RCC 7860 (cell line): ENCODE measurements around the gene TEX38.
"Not testable (repeated sequence)": the region's sequence is repeated elsewhere in the genome, so short reads cannot be mapped to it uniquely, and the experiment has no call there.

Experiments
- DNase-seq: peaks from one replicate; pipeline ENCODE4 v3.0.0-alpha.2; 2015; ENCODE audit warnings: low spot score
- FAIRE-seq: peaks from 2 replicates; lab custom pipeline; 2012; peaks lifted over from hg19 to GRCh38; lab: Jason Lieb, UNC

TEX38 gene

DNA sequence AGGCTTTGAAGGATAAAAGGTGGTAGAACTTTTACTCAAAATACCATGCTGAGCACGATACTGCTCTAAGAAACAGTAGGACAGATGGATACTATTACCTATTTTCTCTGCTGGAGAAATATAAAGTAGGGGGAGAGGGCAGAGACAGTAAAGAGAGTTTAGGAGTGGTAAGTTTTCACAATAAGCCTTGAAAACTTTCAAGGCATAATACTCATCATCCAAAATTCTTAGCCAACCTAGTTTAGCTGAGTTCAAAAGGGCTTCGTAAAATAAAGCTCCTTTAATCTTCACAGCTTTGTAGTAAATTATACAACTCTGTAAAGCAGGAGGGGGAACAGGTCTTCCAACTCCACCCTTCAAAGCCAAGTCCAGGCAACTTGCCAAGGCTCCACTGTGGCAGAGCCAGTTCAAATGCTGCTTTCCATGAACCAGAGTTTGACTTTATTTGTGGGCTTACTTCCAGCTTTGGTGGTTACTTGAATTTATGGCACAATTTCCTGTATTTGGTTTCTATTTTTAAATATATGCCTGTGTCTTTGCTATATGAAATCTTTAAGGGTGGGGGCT, 15.5 kb downstream of the TEX38 start:
- FAIRE-seq, result no peak
- no peak for DNase-seq

DNA sequence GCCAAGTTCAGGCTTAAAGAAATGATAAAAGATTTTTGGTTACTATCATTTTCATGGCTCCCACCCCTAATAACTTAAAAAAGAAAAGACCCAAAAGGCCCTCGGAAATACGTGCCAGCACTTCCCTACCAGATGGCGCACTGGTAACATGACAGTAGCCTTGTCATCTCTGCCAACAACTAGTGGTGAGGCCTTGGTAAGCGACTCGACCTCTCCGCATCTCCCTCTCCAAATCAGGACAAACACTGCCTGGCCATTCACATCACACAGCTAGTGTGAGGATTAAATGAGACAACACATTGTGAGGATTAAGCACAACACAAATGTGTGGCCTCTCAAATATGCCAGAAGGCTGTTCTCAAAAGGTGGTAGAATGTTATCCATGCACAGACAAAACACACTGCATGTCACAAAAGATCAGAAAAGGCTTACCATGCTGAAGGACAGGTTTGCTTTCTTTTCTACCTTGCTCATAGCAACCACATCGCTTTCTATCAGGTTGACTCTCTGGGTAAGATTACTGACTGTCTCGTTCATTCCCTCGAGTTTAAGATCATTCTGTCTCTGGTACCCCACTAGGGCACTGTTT, 16.4 kb downstream of the TEX38 start:
- DNase-seq (no peak), FAIRE-seq (no peak)

DNA sequence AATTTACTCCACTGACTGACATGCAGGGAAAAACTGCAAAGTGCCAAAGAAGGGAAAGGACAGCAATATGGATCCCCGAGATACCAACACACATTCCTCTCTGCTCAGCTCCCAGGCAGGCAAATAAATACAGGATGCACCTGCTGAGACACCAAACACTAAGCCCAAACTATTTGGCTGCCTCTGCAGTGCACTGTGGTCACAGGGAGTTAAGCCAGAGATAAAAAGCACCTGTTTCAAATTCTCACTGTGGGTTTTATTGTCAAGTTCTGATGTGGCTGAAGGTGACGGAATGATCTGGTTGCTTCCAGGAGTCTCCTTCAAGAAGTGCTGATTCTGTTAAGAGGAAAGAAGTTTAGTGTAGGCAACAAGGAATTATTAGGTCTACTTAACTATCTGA, 17.7 kb downstream of the TEX38 start:
- DNase-seq (no peak), FAIRE-seq (no peak)

DNA sequence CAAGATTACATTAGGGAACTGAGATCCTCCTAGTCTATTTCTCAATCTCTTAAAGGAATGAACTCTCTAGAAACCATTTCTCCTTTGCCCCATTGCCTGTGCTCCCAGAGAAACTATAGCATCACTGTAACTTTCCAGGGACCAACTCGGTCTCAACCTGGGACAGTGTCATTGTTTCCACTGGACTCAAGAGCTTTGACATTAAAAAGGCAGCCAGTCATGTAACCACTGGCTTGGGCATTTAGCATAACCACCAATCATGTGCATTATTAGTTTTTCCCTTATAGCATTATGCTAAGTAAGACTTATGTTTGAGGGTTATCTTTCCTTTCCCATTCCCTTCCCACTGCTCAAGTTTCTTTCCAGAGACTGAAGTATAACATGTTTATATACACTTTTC, 18.2 kb downstream of the TEX38 start:
- DNase-seq (no peak), FAIRE-seq (no peak)

DNA sequence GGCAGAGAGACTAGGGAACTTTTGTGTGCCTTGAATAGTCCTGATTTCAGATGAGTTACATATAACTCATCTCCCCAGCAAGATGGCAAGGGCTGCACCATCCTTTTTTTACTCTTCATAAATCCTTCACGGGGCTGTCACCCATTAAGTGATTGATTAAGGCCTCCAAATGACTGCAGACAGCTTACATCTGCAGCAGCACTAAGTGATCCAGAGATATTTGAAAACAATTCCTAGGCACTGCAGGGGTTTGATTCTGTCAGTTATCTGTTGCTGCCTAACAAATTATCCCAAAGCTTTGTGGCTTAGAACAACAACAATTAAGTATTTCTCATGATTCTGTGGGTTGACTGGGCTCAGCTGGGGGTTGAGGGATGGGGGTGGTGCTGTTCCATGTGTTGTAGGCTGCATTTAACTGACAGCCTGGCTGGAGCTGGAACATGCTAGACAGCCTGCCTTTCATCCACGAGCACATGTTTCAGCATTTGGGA, 19.3 kb downstream of the TEX38 start:
- no peak for FAIRE-seq
- no peak for DNase-seq

DNA sequence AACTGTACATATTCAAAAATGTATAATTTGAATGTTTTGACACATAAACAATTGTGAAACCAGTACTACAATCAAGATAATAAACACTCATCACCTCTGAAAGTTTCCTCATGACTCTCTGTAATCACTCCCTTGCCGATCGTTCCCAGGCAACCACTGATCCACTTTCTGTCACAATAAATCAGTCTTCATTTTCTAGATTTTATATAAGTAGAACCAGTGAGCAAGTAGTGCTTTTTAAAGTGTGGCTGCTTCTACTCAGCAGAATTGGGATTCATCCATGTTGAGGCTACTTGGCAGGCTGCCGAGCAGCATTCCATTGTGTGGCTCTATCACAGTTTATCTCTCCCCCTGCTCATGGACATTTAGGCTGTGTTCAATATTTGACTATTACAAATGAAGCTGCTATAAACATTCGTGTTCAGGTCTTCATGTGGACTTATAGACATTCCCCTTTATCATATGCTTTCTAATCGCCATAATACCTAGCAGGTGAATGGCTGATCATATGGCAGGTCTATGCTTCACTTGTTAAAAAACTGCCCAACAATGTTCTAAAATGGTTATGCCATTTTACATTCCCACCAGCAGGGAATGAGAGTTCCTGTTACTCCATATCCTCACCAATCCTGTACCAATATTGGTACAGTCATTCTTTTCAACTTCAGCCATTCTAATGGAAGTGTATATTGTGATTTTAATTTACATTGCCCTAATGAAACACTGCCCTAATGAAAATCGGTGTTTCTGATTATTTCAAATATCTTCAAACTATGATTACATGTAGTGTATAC, 20.5 kb downstream of the TEX38 start:
- DNase-seq (no peak), FAIRE-seq (no peak)

DNA sequence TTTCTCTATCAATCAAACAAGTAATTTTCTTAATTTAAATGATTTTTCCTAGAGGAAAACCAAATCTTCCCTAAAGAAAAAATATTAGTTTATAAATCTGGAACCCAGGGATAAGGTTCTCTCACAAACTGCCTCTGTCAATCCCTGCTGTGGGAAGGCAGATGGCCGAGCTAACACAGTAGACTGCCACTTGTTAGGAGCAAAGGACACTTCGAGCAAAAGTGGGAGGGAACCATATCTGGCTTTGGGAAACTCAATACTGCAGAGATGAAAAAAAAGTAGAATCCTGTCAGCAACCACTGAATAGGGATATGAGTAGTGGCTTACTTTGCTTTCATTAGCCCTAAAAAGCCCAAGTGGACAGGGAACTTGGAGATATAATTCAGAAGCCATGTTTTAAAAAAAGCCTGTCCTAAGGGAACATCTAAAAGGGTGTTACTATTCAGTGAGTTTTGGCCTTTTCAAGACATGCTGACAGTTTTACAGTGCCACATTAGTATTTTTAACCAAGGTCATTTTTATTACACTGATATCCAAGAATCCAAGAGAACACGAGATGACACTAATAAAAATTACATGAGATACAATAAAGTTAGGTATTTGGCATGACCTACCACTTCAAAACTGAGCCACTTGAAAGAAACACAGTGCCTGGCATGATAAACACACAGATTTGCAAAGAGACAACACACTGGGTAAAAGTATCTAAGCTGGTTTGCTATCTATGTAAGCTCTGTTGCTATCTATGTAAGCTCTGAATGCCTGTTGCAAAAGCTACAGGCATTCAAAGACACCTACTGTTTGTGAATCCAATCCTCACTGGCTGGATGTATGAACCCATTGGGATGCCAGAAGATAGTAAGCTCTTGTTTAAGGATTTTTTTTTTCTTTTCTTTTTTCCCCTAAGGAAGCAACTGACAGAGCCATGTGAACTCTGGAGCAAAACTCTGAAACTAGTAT, 21.4 kb downstream of the TEX38 start:
- no peak for DNase-seq
- no peak for FAIRE-seq

DNA sequence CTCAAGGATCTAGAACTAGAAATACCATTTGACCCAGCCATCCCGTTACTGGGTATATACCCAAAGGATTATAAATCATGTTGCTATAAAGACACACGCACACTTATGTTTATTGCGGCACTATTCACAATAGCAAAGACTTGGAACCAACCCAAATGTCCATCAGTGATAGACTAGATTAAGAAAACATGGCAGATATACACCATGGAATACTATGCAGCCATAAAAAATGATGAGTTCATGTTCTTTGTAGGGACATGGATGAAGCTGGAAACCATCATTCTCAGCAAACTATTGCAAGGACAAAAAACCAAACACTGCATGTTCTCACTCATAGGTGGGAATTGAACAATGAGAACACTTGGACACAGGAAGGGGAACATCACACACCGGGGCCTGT, 23.0 kb downstream of the TEX38 start:
- DNase-seq, FAIRE-seq: not testable (repeated sequence)

DNA sequence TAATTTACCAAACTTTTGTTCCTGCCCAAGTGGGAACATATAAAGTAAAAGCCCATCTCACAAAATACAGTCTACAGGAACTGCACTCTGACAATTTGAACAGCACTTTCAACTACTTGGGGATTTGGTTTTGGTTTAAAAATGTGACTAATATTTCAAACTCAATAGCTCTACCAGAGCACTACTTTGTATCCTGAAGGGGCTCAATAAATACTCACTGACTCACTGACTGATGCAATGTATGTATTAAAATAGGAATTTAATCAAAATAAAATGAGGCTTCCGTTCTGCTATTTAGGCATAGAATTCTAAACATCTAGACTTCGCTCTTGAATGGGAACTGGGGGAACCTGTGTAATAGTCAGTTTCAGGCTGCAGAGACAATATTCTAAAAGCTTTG, 25.4 kb downstream of the TEX38 start:
- no peak for FAIRE-seq
- no peak for DNase-seq

DNA sequence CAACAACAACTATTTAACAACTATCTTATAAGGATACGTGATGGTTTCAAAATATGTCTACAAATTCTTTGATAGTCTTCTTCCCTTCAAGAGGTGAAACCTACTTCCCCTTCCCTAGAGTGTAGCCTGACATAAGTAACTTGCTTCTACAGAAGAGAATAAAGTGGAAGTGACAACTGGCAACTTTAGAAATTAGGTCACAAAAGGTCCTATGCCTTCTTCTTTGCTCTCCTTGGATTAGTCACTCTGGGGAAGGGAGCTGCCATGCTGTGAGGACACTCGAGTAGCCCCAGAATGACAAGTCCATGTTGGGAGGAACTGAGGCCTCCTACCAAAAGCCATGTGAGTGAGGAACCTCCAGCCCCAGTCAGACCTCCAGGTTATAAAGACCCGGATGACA, 28.0 kb downstream of the TEX38 start:
- FAIRE-seq (no peak), DNase-seq (no peak)

DNA sequence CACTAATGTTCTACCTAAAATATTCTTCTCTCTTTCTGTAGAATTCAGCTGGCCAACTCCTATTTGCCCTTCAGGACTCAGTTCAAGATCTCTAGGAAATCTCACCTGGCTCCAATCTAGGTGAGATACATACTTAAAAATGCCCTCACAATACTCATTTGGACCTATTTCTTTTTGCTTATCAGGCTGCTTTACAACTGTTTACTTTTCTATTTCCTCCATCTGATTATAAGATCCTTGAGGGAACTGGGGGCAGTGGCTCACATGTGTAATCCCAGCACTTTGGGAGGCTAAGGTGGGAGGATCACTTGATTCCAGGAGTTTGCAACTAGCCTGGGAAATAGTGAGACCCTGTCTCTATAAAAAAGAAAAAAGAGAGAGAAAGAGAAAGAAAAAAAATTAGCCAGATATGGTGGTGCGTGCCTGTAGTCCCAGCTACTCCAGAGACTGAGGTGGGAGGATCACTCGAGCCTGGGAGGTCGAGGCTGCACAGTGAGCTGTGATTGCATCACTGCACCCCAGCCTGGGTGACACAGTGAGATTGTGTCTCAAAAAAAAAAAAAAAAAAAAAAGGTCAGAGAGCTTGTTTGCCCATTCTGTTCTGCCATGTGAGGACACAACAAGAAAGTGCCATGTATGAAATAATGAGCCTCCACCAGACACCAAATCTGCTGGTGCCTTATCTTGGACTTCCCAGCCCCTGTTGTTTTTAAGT, 32.4 kb downstream of the TEX38 start:
- no peak for DNase-seq
- no peak for FAIRE-seq

DNA sequence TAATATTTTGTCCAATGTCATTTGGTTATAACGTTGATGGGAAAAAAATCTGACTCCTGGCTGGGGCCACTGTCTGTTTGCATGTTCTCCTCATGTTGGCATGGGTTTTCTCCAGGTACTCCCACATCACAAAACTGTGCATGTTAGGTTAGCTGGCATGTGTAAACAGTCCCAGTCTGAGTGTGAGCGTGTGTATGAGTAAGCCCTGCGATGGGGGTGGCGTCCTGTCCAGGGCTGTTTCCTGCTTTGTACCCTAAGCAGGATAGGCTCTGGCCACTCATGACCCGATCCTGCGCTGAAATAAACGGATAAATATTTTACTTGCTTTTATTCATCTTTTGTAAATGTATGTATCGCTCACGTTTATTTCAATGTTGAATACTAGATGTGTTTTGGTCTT, 33.8 kb downstream of the TEX38 start:
- FAIRE-seq, result no peak

DNA sequence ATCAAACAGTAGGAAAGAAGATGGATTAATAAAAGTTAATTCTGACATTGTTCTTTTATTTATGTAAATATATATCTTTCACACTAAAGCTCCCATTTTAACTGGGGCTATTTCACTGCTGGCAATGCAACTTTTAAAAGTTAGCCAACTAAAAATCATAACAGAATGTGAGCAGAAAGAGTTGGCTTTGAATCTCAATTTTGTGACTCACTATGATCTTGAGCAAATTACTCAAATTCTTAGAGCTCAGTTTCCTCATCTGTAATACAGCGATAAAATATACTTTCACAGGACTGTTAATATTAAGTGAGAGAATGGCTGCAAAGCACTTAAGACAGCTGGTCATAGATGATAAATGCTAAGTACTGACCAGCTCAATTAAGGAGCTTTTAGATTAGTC, 36.5 kb downstream of the TEX38 start:
- FAIRE-seq (no peak), DNase-seq (no peak)

More for the DNA sequence above, 33.8 kb downstream of the TEX38 start:
- DNase-seq, result no peak

DNA sequence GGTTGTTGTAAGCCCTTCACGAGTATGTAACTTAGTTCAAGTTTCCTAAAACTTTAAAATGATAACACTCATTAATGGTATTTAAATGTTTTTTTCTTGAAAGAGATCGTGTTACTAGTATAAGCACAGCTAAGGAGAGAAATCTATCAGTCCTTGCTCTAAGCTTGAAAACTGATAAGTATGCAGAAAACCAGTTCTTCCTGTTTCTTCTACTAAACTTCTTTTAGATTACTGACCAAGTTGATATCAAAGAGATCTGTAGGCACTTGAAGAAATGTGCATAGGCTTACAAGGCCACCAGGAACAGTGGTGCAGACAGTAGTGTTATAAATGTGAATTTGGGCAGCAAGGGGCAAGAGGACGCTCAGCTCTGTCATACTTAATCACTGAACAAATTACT, 43.3 kb downstream of the TEX38 start:
- FAIRE-seq (no peak), DNase-seq (no peak)

DNA sequence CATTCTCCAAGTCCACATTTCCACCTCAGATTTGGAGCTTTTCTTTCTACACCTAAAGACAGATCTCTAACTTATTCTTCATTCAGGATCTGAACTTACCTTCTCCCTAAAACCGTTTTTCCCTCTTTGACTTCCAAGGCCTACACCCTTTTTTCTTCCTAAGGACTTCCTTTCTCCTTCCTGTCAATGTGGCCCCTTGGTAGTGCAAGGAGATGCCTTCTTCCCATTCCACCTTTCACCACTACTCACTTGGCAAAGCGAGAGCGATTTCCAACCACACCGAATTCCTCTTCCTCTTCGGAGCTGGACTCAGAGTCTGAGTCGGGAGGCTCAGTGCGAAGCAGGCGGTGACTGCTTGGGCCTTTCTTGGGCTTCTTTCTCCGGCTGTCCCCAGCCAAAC, 46.0 kb downstream of the TEX38 start:
- DNase-seq (no peak), FAIRE-seq (no peak)

DNA sequence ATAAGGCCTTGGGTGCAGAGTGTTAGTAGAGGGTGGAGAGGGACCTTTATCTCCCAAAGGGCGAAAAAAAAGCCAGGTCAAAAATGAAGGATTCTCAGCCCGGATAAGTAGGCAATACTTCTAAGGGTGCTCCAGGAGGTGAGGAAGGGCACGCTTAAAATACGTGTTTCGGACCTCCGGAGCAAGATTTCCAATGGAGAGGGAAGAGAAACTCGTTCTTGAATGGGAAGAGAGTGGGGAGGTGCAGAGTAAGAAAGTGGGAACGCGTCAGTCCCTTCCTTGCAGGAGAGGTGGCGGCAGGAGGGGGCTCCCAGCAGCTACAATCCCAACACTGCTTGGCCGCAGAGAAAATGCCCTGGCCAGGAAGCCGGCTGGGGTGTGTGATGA, 46.7 kb downstream of the TEX38 start:
- DNase-seq, result no peak
- no peak for FAIRE-seq

DNA sequence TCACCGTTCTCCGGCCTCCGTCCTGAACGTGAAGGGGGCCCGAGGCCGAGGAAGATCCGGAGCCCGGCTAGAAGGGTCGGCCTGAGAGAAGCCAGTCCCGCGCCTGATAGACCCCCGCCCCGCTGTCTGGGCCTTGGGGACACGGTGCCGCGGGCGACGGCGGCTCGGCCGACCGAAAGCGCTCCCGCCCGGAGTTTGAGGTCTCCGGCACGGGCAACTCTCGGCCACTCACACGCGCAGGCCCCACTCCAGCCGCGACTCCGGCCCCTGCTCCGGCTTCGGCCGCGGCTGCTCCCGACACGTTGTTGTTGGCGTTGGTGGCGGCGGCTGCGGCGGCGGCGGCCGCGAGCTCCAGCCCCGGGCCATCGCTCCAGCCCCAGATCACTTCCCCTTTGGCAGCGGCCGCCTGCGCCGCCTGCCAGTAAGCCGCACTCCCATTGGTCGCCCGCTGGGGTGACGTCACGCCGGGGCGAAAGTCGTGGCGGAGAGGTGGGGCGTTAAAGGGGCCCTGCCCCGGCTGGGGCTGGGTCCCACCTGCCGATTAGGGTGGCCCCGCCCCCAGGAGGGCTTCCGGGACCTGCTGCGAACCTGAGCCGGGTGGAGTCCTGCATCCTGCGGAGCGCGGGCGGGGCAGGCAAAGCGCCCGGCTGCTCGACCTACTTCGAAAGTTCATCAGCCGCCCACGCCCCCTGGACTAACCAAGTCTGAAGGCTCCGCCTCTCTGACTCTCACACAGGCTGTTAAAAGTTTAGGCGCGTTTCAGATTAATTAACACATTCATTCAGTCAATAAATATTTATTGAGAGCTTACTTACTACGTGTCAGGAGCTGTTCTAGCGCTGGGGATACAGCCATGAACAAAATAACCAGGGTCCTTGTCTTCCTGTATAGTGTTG, 47.3 kb downstream of the TEX38 start, which contains the start of gene EFCAB14:
EFCAB14 (minus strand) TSS at position 388 of the 896 bp plus-strand sequence. CDS start 1,027 bp downstream, outside the sequence.
- peak; percentile 70 for FAIRE-seq

DNA sequence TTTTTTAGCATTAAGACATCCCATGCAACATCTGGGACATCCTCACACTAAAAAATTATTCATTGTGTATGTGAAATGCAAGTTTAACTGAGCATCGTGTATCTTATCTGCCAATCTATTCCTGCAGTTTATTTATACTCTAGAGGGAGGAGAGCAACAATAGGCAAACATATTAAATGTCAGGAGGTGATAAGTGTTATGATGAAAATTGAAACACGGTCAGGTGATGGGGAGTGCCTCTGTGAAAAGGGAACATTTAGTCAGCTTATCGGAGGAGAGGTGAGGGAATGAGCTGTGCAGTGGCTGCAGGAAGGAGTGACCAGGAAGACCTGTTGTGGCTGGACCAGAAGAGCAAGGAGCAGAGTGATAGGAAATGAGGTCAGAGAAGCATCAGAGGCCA, 48.0 kb downstream of the TEX38 start:
- FAIRE-seq, result no peak
- no peak for DNase-seq

More for the DNA sequence above, 47.3 kb downstream of the TEX38 start, which contains the start of gene EFCAB14:
- DNase-seq, result peak; percentile 85

DNA sequence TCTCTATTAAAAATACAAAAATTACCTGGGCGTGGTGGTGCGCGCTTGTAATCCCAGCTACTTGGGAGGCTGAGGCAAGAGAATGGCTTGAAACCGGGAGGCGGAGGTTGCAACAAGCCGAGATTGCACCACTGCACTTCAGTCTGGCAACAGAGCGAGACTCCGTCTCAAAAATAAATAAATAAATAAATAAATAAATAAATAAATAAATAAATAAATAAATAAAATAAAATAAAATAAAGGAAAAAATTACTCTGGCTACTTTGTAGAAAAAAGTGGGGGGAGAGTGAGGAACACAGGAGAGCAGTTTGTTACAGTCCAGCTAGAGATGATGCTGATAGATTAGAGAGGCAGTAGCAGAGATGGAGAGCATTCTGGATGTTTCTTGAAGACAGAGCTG, 48.7 kb downstream of the TEX38 start:
- not testable (repeated sequence) for FAIRE-seq, DNase-seq
